Inflammatory macrophage treated with lipopolysaccharide for 4 hours (primary cell): ENCODE results near the gene SPNS2.

Experiments used
- DNase-seq: peaks from one replicate; pipeline ENCODE4 v3.0.0-alpha.2; 2020

SPNS2 gene

GRCh38 chr17:4522661-4523060 lies 24.0 kb downstream of the SPNS2 start:
- DNase-seq, result no peak

GRCh38 chr17:4523946-4524345 lies 25.3 kb downstream of the SPNS2 start:
- DNase-seq, result no peak

DNA sequence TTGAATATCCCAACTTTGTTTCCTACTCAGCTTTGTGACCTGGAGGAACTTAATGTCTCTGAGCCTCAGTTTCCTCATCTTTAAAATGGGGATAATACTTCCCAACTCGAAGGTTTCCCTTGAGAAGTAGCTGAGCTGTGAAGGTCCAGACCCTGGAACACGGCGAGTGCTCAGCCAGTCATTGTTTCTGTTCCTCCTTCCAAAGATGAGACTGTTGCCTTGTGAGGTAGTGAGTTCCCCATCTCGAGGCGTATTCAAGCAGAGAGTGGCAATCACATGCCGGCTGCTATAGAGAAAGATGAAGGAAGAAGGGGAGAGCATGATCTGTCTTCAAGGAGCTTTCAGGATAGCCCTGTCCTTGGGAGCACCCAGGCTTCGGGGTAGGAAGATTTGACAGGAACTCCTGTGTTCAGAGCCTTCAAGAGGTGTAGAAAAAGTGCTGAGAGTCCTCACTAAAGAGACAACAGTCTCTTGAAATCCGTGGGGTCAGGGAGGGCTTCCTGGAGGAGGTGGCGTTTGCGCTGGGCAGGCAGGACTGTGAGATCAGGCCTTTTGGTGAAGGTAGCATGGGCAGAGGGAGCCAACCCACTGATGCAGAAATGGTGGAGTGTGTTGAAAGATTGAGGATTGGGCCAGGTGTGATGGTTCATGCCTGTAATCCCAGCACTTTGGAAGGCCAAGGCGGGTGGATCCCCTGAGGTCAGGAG lies 27.2 kb downstream of the SPNS2 start:
- peak; percentile 58 for DNase-seq

- DNase-seq, result no peak
Measured at GRCh38 chr17:4527134-4527533, 28.5 kb downstream of the SPNS2 start.

GRCh38 chr17:4527566-4528125 lies 29.0 kb downstream of the SPNS2 start:
- DNase-seq, result no peak

GRCh38 chr17:4529533-4530152 lies 31.0 kb downstream of the SPNS2 start:
- no peak for DNase-seq

- no peak for DNase-seq
Measured at GRCh38 chr17:4530799-4531730, 32.4 kb downstream of the SPNS2 start.

DNA sequence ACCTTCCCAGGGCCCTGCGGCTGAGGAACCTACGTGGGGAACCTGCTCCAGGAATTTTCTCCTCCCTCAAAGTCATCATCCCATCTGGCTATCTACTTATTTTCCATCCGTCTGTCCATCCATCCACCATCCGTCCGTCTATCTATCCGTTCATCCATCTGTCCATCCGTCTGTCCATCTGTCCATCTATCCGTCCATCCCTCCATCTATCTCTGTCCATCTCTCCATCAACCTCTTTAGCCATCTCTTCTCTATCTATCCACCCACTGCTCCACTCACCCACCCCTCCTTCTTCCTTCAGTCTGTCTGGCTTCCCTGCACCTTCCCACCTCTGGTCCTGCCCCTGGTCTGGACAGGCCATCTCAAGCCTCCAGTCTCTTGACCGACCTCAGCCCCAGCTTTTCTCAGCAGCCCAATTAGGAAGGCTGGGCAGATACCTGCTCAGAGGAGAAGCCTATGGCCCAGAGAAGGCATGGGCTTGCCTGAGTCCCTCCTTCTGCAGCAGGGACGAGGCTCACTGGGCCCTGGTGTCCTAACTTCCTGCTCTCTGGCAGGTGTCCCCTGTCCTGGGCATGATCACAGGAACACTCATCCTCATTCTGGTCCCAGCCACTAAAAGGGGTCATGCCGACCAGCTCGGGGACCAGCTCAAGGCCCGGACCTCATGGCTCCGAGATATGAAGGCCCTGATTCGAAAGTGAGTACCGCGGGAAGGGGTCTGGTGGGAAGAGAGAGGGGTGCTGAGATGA lies 33.5 kb downstream of the SPNS2 start:
- no peak for DNase-seq

GRCh38 chr17:4532860-4533522 lies 34.3 kb downstream of the SPNS2 start:
- no peak for DNase-seq

DNA sequence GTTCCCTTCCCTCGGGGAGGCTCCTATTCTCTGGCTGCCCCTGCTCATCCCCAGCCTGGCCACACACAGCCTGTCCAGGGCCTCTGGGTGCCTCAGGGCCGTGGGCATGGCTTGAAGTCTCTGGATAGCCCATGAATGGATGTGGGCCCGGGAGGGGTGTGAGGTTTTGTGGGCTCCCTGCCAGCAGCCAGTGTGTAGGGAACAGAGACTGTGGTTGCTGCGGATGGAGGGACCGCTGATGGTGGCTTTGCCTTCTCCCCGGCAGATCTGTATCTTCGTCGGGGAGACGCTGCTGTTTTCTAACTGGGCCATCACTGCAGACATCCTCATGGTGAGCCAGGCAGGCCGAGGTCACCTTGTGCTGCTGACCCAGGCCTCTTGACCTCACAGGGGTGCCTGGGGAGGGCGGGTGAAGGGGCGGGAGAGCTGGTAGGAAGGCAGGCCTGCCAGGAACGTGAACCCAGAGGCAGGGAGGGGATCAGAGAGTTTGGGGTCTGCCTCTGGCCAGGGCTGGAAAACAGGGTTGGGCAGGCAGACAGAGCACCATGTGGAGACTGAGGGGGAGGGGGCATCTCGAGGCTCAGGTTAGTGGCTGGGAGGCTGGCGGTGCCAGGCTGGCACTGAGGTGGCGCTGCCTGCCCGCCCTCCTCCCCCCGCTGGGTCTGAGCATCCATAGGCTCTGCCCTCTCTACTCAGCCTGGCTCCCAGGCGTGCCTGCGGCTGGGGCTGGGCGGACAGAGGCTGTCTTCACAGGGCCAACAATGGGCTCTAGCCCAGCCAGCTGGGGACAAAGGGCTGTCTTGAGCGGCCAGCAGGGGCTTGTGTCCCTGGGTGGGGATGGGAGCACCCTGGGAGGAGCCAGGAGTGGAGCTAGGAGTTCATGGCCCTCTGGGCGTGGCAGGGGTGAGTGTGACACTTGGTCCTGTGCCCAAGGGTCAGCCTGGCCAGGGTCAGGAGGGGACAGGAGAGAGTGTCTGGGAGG lies 35.1 kb downstream of the SPNS2 start:
- no peak for DNase-seq

DNA sequence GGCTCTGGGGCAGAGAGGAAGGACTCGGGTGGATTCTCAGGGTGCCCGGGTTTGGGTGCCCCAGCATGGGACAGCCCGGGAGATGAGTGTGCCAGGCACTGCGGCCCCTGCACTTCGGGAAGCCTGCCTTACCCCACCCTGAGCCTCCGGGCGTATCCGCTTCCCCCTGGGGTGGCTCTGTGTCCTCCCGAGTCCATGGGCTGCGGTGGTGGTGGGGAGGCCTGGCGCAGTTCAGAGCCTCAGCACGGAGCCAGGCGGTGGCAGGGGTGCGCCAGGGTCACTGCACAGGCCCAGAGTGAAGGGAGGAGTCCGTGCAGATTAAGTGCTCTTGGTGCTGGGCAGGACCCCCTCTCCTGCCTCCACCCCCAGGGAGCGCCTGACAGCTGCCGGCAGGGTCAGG lies 35.8 kb downstream of the SPNS2 start:
- no peak for DNase-seq

DNA sequence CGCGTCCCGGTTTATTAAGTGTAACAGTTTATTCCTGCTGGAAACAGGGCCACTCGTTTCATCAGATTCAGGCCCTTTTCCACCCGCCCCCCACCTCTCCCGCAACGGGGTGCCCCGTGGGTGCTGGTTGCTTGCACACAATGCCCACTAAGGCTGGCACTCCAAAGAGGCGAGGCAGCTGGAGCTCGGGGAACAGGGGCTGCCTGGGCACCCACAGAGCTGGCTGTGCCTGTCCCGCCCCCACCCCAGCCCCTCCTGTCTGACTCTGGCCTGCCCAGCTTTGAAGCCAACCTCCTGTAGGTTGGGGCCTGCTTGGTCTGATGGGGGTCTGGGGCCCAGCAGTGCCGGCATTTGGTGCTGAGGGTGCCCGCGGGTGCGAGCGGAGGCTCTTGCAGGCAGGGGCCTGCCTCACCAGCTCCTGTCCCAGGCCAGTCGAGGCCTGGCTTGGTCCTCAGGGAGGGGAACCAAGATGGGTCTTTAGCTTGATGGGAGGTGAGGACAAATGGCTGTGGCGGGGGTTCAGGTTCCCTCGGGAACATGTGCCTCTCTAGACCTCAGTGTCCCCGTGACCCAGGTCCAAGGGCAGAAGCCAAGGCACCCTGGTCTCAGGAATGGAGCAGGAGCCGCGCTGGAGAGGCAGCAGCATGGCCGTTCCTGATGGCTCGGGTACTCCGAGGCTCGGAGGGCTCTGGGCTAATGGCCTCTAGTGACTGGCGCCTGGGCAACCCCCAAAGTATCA lies 36.4 kb downstream of the SPNS2 start:
- no peak for DNase-seq

DNA sequence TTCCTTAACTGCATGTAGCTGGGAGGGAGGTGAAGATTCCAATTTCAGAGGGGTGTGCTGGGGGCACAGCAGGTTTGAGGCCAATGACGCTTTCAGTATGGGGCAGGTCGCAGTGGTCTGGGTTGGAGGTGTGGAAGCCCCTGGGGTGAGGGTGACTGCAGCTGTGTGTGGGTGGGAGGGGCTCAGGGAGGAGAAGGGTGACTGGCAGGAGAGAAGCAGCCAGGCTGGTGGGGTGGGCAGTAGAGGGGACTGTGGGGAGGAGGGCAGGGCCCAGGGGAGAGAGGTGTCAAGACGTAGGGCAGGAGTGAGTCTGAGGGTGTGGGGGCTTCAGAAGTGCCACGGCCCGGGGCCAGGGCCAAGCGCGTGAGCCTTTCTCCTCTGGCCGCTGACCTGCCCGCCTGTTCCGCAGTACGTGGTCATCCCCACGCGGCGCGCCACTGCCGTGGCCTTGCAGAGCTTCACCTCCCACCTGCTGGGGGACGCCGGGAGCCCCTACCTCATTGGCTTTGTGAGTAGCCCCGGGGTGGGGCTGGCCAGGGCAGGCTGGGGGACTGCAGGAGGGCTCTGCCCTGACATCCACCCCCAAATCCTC lies 37.1 kb downstream of the SPNS2 start:
- DNase-seq, result no peak

- DNase-seq, result no peak
Measured at GRCh38 chr17:4536259-4536741, 37.6 kb downstream of the SPNS2 start.

DNA sequence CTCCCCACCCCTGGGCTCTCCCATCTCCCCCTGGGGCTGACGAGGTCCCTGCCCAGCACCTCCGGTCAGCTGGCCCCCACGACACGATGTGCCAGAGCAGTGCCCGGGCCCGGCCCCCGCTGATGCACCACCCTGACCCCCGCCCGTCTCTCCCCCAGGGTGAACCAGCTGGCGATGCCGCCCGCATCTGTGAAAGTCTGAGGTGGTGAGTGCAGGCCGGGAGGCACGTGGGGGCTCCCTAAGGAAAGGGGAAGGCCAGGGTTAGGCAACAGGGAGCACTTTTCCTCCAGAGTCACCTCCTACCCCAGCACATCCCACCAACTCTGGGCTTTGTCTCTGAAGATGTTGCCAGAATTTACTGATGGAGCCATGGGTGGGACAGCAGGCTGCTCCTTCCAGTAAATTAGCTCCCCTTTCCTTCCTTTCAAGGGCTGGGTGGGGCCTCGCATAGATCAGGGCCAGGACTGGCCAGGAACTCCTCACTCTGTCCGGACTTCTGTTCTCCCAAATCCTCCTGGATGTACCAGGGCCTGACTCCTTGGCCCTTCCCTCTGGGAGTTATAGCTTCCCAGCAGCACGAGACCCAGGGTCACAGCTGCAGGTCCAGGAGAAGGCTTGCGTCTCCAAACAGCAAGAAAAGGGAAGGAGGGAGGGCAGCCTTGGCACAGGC lies 38.2 kb downstream of the SPNS2 start:
- peak; percentile 36 for DNase-seq

GRCh38 chr17:4537451-4538235 lies 39.0 kb downstream of the SPNS2 start:
- DNase-seq, result no peak

- DNase-seq, result no peak
Measured at GRCh38 chr17:4538236-4539002, 39.7 kb downstream of the SPNS2 start.
